ENCODE results near the gene ABI3BP. TPM values are rescaled to one million over a fixed set of nuclear protein-coding genes. Genes with fewer than 3 reads are reported as not detected.
A peak's percentile ranks its signal among the peaks of the same experiment; 100 is the strongest.

Gene ABI3BP
- polyA plus RNA-seq, 1 experiment, result 16.3 TPM

DNA sequence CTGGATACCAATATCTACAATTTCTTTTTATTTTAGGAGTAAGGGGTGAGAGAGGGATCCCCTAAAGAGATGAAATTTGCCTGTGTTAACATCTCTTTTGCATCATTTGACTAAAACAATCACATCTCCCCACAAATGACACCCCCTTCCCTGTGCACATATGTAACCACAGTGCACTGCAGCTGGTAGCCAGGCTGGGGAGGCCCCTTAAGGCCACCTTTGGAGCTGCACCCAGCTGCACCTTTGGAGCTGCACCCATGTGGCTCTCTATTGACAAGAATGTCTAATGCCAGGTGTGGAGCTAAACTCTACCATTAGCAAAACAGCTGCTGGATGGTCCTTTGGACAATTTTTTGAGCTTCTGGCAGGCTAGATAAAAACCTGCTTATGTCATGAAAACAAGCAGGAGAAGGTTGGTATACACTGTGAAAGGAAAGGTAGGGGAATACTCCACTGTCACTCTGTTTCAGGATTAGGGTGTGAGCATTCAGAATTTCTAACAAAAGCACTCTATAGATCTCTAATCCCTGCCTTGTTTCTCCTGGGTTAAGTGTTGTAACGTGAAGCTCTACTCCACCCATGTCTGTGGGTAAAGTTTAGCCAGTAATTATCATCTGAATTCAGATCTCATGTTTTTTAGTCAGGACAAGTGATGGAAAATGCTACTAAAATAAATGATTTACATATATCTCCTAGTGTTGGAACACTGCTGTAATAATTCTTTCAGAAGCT lies 231.8 kb downstream of the ABI3BP start:
- no peak overlapping the region for H3K4me3 ChIP-seq (ENCODE audit: low read depth, low read length)
- no peak for DNase-seq (ENCODE audit: low read depth)
- no peaks in the 10 kb centered on the region for H3K36me3 ChIP-seq (ENCODE audit: control insufficient read depth, insufficient read depth, low read length)
- TF ChIP-seq, protein P1, sequence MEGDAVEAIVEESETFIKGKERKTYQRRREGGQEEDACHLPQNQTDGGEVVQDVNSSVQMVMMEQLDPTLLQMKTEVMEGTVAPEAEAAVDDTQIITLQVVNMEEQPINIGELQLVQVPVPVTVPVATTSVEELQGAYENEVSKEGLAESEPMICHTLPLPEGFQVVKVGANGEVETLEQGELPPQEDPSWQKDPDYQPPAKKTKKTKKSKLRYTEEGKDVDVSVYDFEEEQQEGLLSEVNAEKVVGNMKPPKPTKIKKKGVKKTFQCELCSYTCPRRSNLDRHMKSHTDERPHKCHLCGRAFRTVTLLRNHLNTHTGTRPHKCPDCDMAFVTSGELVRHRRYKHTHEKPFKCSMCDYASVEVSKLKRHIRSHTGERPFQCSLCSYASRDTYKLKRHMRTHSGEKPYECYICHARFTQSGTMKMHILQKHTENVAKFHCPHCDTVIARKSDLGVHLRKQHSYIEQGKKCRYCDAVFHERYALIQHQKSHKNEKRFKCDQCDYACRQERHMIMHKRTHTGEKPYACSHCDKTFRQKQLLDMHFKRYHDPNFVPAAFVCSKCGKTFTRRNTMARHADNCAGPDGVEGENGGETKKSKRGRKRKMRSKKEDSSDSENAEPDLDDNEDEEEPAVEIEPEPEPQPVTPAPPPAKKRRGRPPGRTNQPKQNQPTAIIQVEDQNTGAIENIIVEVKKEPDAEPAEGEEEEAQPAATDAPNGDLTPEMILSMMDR (IDR thresholded peaks at IDR 0.05; ENCODE audit: insufficient read depth, low read depth, low read length), result no peak
- ChIA-PET CTCF (interaction anchor here (0.9 to 4.0 kb wide), 8 partner anchors 8 to 429 kb away, joined by 3 to 15 read pairs (median 3); no protein-coding TSS in a partner anchor), POLR2A (no interaction called here)
- no peaks in the 10 kb centered on the region for H3K27me3 ChIP-seq (ENCODE audit: control insufficient read depth, insufficient read depth, low read length)

- no peak for DNase-seq (ENCODE audit: low read depth)
- TF ChIP-seq, protein P1 (IDR thresholded peaks at IDR 0.05; ENCODE audit: insufficient read depth, low read depth, low read length), result no peak
- Histone ChIP-seq H3K27me3 (ENCODE audit: control insufficient read depth, insufficient read depth, low read length) (no peaks in the 10 kb centered on the region), H3K36me3 (ENCODE audit: control insufficient read depth, insufficient read depth, low read length) (no peaks in the 10 kb centered on the region), H3K4me3 (ENCODE audit: low read depth, low read length) (no peak overlapping the region)
- ChIA-PET POLR2A (interaction anchor here (0.5 kb wide), 1 partner anchor 13 kb away, joined by 6 read pairs; no protein-coding TSS in a partner anchor), CTCF (interaction anchor here (0.6 to 4.0 kb wide), 6 partner anchors 10 to 430 kb away, joined by 3 to 15 read pairs (median 4); no protein-coding TSS in a partner anchor)
These were observed 232.8 kb downstream of the ABI3BP start for GRCh38 chr3:100760377-100760776.

DNA sequence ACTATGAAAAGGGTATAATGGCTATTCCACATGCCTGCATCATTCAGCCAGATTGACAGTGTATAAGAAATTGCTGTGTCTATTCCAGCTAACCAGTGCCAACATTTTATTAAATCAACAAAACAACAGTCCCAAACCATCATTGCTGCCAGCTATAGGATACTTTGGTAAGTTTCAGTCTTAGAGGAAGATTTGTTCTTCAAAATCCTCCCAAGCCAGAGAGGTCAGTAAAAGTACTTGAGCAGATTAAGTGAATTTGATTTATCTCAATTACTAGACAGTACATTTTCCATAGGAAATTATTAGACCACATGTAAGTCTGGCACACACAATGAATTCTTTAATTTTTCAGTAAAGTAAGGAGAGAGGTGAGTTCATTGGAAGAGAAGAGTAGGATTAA lies 233.3 kb downstream of the ABI3BP start:
- POLR2A ChIA-PET, result no interaction called here
- TF ChIP-seq, protein P1 (IDR thresholded peaks at IDR 0.05; ENCODE audit: insufficient read depth, low read depth, low read length), result no peak

DNA sequence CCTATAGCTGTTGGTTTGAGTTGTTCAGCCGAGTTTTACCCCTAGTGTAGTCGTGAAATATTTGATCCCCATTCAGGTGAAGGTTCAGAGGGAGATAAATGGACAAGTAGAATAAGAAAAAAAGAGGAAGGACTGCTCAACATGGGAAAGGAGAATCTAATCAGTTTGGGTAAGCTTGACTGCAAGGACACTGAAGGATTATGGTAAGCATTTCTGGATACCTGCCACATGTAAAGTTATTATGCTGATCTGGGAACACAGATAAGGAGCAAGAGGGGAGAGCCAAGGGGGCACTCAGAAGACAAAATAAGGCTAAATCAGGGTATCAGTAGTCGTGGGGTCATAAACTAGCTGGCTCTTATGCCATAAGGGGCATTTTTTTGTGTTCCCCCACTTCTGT lies 234.1 kb downstream of the ABI3BP start:
- H3K27me3 ChIP-seq (ENCODE audit: control insufficient read depth, insufficient read depth, low read length), result no peaks in the 10 kb centered on the region
- H3K36me3 ChIP-seq (ENCODE audit: control insufficient read depth, insufficient read depth, low read length), result no peaks in the 10 kb centered on the region
- CTCF ChIA-PET, result interaction anchor here (1.0 to 4.0 kb wide), 2 partner anchors 18 to 38 kb away, joined by 3 to 15 read pairs; no protein-coding TSS in a partner anchor
- TF ChIP-seq, protein P1 (IDR thresholded peaks at IDR 0.05; ENCODE audit: insufficient read depth, low read depth, low read length), result no peak
- no peak for DNase-seq (ENCODE audit: low read depth)
- H3K4me3 ChIP-seq (ENCODE audit: low read depth, low read length), result no peak overlapping the region
- POLR2A ChIA-PET, result no interaction called here

More for the DNA sequence above, 233.3 kb downstream of the ABI3BP start:
- no peak for DNase-seq (ENCODE audit: low read depth)
- H3K27me3 ChIP-seq (ENCODE audit: control insufficient read depth, insufficient read depth, low read length), result no peaks in the 10 kb centered on the region
- CTCF ChIA-PET, result interaction anchor here (1.0 to 4.0 kb wide), 4 partner anchors 10 to 431 kb away, joined by 3 to 15 read pairs (median 4); no protein-coding TSS in a partner anchor
- no peak overlapping the region for H3K4me3 ChIP-seq (ENCODE audit: low read depth, low read length)
- no peaks in the 10 kb centered on the region for H3K36me3 ChIP-seq (ENCODE audit: control insufficient read depth, insufficient read depth, low read length)

DNA sequence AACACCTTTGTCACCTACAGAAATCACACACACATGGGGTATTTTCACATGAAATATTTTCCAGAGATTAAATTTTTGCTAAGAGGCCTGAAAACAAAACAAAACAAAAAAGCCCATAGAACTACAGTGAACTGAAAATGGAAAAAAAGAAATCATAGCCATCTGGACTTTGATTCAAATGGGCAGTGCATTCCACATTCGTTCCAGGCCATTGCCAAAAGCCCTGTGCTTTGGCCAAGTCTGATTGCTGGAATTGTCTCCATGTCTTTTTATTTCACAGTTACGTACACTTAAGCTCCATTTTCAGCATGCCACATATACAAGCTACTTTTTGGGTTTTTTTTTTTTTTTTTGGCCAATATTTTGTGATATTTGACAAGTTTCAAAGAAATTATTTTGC lies 236.8 kb downstream of the ABI3BP start:
- 0 out of 2 replicates have a peak, but pooled peaks cover 3% of the 10 kb centered on the region for H3K36me3 ChIP-seq (ENCODE audit: control insufficient read depth, insufficient read depth, low read length)
- no peaks in the 10 kb centered on the region for H3K27me3 ChIP-seq (ENCODE audit: control insufficient read depth, insufficient read depth, low read length)
- CTCF ChIA-PET, result no interaction called here
- TF ChIP-seq, protein P1 (IDR thresholded peaks at IDR 0.05; ENCODE audit: insufficient read depth, low read depth, low read length), result no peak
- H3K4me3 ChIP-seq (ENCODE audit: low read depth, low read length), result no peak overlapping the region
- POLR2A ChIA-PET, result no interaction called here
- peak; percentile 16 for DNase-seq (ENCODE audit: low read depth)

All from BJ (cell line).